IMR-90 (cell line): ENCODE data around the gene CD79A. TPM values are rescaled to one million over a fixed set of nuclear protein-coding genes. Genes with fewer than 3 reads are reported as not detected.

Experiments used
- ATAC-seq: fragments of 200-7000 bp; cut with Tn5 transposase; 2 replicates; pipeline ENCODE4 v1.9.1; 2020; ENCODE audit warnings: low read depth, mild to moderate bottlenecking, moderate library complexity
- BruUV-seq: library from RNA; stranded (reverse); fragments of 400-500 nt; replicated peaks from 2 replicates; lab custom pipeline; 2021; lab: Mats Ljungman, UMichigan
- CTCF ChIA-PET: fragments of 300-600 bp; formaldehyde crosslinking; extraction: SDS; loops from one replicate; lab custom pipeline; 2021; ENCODE audit warnings: antibody characterized with exemption; lab: Yijun Ruan, JAX
- POLR2A ChIA-PET: fragments of 300-600 bp; sonication (Branson Sonifier 250); formaldehyde crosslinking; loops from one replicate; lab custom pipeline; 2022; ENCODE audit warnings: antibody characterized with exemption; ENCODE audit not compliant: unreplicated experiment; lab: Charles Lee
- DNase-seq: peaks from one replicate; pipeline ENCODE4 v3.0.0; 2013
- H2AFZ ChIP-seq: replicated peaks from 2 replicates; pipeline ENCODE3; 2013; ENCODE audit warnings: low read length, mild to moderate bottlenecking; ENCODE audit not compliant: poor library complexity
- H2AK5ac ChIP-seq: 2 replicates; pipeline ENCODE4 v1.6.1; 2013; ENCODE audit warnings: low read depth, low read length, inconsistent platforms
- H2AK9ac ChIP-seq: replicated peaks from 2 replicates; pipeline ENCODE3; 2013; ENCODE audit warnings: mild to moderate bottlenecking, low read depth, low read length, moderate library complexity; ENCODE audit not compliant: poor library complexity
- H2BK120ac ChIP-seq: 2 replicates; pipeline ENCODE4 v1.6.1; 2013; ENCODE audit warnings: low read depth, low read length, inconsistent platforms
- H2BK15ac ChIP-seq: 3 replicates; pipeline ENCODE4 v1.6.1; 2013; ENCODE audit warnings: low read depth, low read length, inconsistent platforms
- H2BK20ac ChIP-seq: 2 replicates; pipeline ENCODE4 v1.6.1; 2013; ENCODE audit warnings: low read depth, mild to moderate bottlenecking, inconsistent platforms, low read length, moderate library complexity
- H2BK5ac ChIP-seq: 2 replicates; pipeline ENCODE4 v1.6.1; 2013; ENCODE audit warnings: mild to moderate bottlenecking, low read depth, low read length, inconsistent platforms; ENCODE audit not compliant: poor library complexity, severe bottlenecking
- H3K14ac ChIP-seq: replicated peaks from 2 replicates; pipeline ENCODE4 v1.6.1; 2013; ENCODE audit warnings: low read depth, low read length, inconsistent platforms
- H3K18ac ChIP-seq: 2 replicates; pipeline ENCODE4 v1.6.1; 2013; ENCODE audit warnings: low read depth, low read length, control low read depth
- H3K23ac ChIP-seq: 2 replicates; pipeline ENCODE4 v1.6.1; 2013; ENCODE audit warnings: low read depth, low read length, inconsistent platforms
- H3K27ac ChIP-seq: 2 replicates; pipeline ENCODE4 v1.5.1; 2013; ENCODE audit warnings: mild to moderate bottlenecking, control low read depth, low read length; ENCODE audit not compliant: insufficient read depth
- H3K27me3 ChIP-seq: 2 replicates; pipeline ENCODE4 v1.6.1; 2013; ENCODE audit warnings: low read length; ENCODE audit not compliant: control insufficient read depth, insufficient read depth
- H3K36me3 ChIP-seq: 2 replicates; pipeline ENCODE4 v1.6.1; 2013; ENCODE audit warnings: low read length, mixed read lengths; ENCODE audit not compliant: control insufficient read depth, insufficient read depth
- H3K4ac ChIP-seq: 2 replicates; pipeline ENCODE4 v1.6.1; 2013; ENCODE audit warnings: low read depth, low read length, inconsistent platforms
- H3K4me1 ChIP-seq: 2 replicates; pipeline ENCODE4 v1.6.1; 2013; ENCODE audit warnings: low read length, mixed read lengths; ENCODE audit not compliant: control insufficient read depth, insufficient read depth
- H3K4me2 ChIP-seq: 2 replicates; pipeline ENCODE4 v1.6.1; 2013; ENCODE audit warnings: low read depth, mild to moderate bottlenecking, control low read depth, low read length, moderate library complexity
- H3K4me3 ChIP-seq: 2 replicates; pipeline ENCODE4 v1.5.1; 2013; ENCODE audit warnings: low read depth, mild to moderate bottlenecking, control low read depth, low read length, moderate library complexity; ENCODE audit not compliant: insufficient read depth
- H3K56ac ChIP-seq: 2 replicates; pipeline ENCODE4 v1.6.1; 2013; ENCODE audit warnings: low read length, inconsistent platforms; ENCODE audit not compliant: insufficient read depth; ENCODE audit errors: extremely low read depth
- H3K79me1 ChIP-seq, 2 experiments: 2 replicates each; pipeline ENCODE4 v1.6.1; 2013; ENCODE audit warnings: low read length in 2 of 2, inconsistent platforms in 1 of 2, low read depth in 1 of 2
- H3K9ac ChIP-seq: 2 replicates; pipeline ENCODE4 v1.6.1; 2013; ENCODE audit warnings: low read depth, low read length, control low read depth
- H3K9me1 ChIP-seq: 2 replicates; pipeline ENCODE4 v1.6.1; 2013; ENCODE audit warnings: low read length, inconsistent platforms; ENCODE audit not compliant: insufficient read depth
- H3K9me3 ChIP-seq: 2 replicates; pipeline ENCODE4 v1.6.1; 2013; ENCODE audit warnings: low read length; ENCODE audit not compliant: control insufficient read depth, insufficient read depth
- H4K20me1 ChIP-seq: 2 replicates; pipeline ENCODE4 v1.6.1; 2013; ENCODE audit warnings: low read length, inconsistent platforms; ENCODE audit not compliant: insufficient read depth
- H4K5ac ChIP-seq: 2 replicates; pipeline ENCODE4 v1.6.1; 2013; ENCODE audit warnings: mild to moderate bottlenecking, low read depth, low read length, control low read depth
- H4K8ac ChIP-seq, 2 experiments: 2 replicates each; pipeline ENCODE4 v1.6.1; 2013; ENCODE audit warnings: low read depth in 2 of 2, low read length in 2 of 2, control low read depth in 1 of 2, inconsistent platforms in 1 of 2
- H4K91ac ChIP-seq: 2 replicates; pipeline ENCODE4 v1.6.1; 2013; ENCODE audit warnings: low read depth, low read length, inconsistent platforms; ENCODE audit not compliant: insufficient read depth
- BHLHE40 ChIP-seq: fragments of 150-350 bp; IDR thresholded peaks from 2 replicates; pipeline ENCODE4 v1.6.1; 2016; ENCODE audit warnings: mild to moderate bottlenecking, low read depth, low read length
- FOS ChIP-seq: fragments of 150-350 bp; IDR thresholded peaks from 2 replicates; pipeline ENCODE4 v1.6.1; 2016; ENCODE audit warnings: low read depth, low read length
- MAFK ChIP-seq: IDR thresholded peaks from 2 replicates; pipeline ENCODE4 v1.6.1; 2012; ENCODE audit warnings: low read depth, low read length, improper control_type of control experiment
- MXI1 ChIP-seq: IDR thresholded peaks from 2 replicates; pipeline ENCODE4 v1.6.1; 2012; ENCODE audit warnings: low read depth, mild to moderate bottlenecking, low read length, moderate library complexity, borderline replicate concordance
- POLR2A ChIP-seq: IDR thresholded peaks from 2 replicates; pipeline ENCODE4 v1.6.1; 2012; ENCODE audit warnings: mild to moderate bottlenecking, low read depth, low read length
- RAD21 ChIP-seq: IDR thresholded peaks from 2 replicates; pipeline ENCODE4 v1.6.1; 2012; ENCODE audit warnings: low read length, improper control_type of control experiment
- USF2 ChIP-seq: fragments of 150-350 bp; IDR thresholded peaks from 2 replicates; pipeline ENCODE4 v1.6.1; 2017; ENCODE audit warnings: mild to moderate bottlenecking, antibody characterized with exemption, low read length, low read depth
- WGBS, 2 experiments: methylation state at CpG; one replicate each; pipeline versions ENCODE4 v1.1.5 to v1.1.7; 2013; ENCODE audit warnings: missing lambda C conversion rate in 2 of 2; ENCODE audit not compliant: insufficient read length in 1 of 2; ENCODE audit errors: extremely low coverage in 2 of 2; 5-methylcytosine and 5-hydroxymethylcytosine counted together
- dilution Hi-C: fragments of 300-500 bp; cut with HindIII; formaldehyde crosslinking; loops from one replicate; pipeline ENCODE4 v1.14.3; 2018; ENCODE audit warnings: low sequenced_read_pairs; ENCODE audit not compliant: unreplicated experiment
- in situ Hi-C: fragments of 300-500 bp; cut with MboI; formaldehyde crosslinking; loops from 3 replicates; pipeline ENCODE4 v1.14.3; 2019; ENCODE audit warnings: low sequenced_read_pairs, inconsistent platforms, mixed read lengths
- intact Hi-C: fragments of 100-400 bp; cut with micrococcal nuclease; formaldehyde crosslinking; loops from 2 replicates; pipeline ENCODE4 v1.10.0; 2022
- polyA plus RNA-seq, 3 experiments: library from polyadenylated mRNA; depleted of rRNA; stranded (reverse); fragments of >200 nt; gene quantifications; 2 replicates each; pipeline ENCODE4 v1.2.3, GENCODE V29; 2012; ENCODE audit warnings: low replicate concordance in 1 of 3
- total RNA-seq: library from RNA; depleted of rRNA; stranded (reverse); fragments of >200 nt; gene quantifications from 2 replicates; pipeline ENCODE4 v1.2.3, GENCODE V29; 2012
- TF ChIP-seq, protein P1 (sequence below): conservative IDR thresholded peaks from 2 replicates; pipeline ENCODE4 v1.5.1; 2012; ENCODE audit warnings: mild to moderate bottlenecking, low read depth, low read length, improper control_type of control experiment

The CD79A gene
- total and polyA plus RNA-seq, 2 of the 4 experiments (the other 2 are of a cell fraction), result 0.19 TPM; not detected in 1

GRCh38 chr19:41910992-41911888, 34.2 kb downstream of the CD79A start:
- no peak overlapping the region for H2BK20ac ChIP-seq
- in situ Hi-C loops, result no loop called here
- H3K9me1 ChIP-seq, result no peaks in the 10 kb centered on the region; the same call in 1 of the 2 replicates
- H3K36me3 ChIP-seq, result peaks cover 9% of the 10 kb centered on the region
- H3K9ac ChIP-seq, result no peak overlapping the region
- H4K5ac ChIP-seq, result no peak overlapping the region
- H3K23ac ChIP-seq, result no peak overlapping the region
- H3K4me1 ChIP-seq, result 0 out of 2 replicates have a peak, but pooled peaks cover 2% of the 10 kb centered on the region
- H3K27me3 ChIP-seq, result peaks cover 48% of the 10 kb centered on the region
- intact Hi-C loops, result no loop called here
- CTCF ChIA-PET, result no interaction called here
- TF ChIP-seq MAFK (no peak), POLR2A (no peak), USF2 (no peak), RAD21 (no peak), FOS (no peak), MXI1 (no peak), BHLHE40 (no peak)
- TF ChIP-seq, protein P1, sequence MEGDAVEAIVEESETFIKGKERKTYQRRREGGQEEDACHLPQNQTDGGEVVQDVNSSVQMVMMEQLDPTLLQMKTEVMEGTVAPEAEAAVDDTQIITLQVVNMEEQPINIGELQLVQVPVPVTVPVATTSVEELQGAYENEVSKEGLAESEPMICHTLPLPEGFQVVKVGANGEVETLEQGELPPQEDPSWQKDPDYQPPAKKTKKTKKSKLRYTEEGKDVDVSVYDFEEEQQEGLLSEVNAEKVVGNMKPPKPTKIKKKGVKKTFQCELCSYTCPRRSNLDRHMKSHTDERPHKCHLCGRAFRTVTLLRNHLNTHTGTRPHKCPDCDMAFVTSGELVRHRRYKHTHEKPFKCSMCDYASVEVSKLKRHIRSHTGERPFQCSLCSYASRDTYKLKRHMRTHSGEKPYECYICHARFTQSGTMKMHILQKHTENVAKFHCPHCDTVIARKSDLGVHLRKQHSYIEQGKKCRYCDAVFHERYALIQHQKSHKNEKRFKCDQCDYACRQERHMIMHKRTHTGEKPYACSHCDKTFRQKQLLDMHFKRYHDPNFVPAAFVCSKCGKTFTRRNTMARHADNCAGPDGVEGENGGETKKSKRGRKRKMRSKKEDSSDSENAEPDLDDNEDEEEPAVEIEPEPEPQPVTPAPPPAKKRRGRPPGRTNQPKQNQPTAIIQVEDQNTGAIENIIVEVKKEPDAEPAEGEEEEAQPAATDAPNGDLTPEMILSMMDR, result no peak
- H3K4ac ChIP-seq, result no peak overlapping the region
- no peak overlapping the region for H2BK15ac ChIP-seq
- H2BK120ac ChIP-seq, result no peak overlapping the region
- H3K56ac ChIP-seq, result no peak overlapping the region
- DNase-seq (no peak), ATAC-seq (no peak)
- H2AK5ac ChIP-seq, result no peak overlapping the region
- dilution Hi-C loops, result no loop called here
- H2BK5ac ChIP-seq, result no peak overlapping the region
- WGBS, 2 experiments, result 73% methylated on average over 2 of the region's 13 CpGs; no CpG with 5 or more reads in 1 of the 2 experiments
- H3K9me3 ChIP-seq, result no peaks in the 10 kb centered on the region
- H3K14ac ChIP-seq, result no peak overlapping the region
- no peak overlapping the region for H3K18ac ChIP-seq
- H3K79me1 ChIP-seq, result no peaks in the 10 kb centered on the region
- POLR2A ChIA-PET, result no interaction called here
- H4K20me1 ChIP-seq, result peaks cover 28% of the 10 kb centered on the region
- no peak overlapping the region for H3K27ac ChIP-seq
- BruUV-seq, result no TSS peak
- no peak overlapping the region for H4K91ac ChIP-seq
- no peak overlapping the region for H4K8ac ChIP-seq
- no peak overlapping the region for H2AK9ac ChIP-seq
- H3K4me2 ChIP-seq, result no peak overlapping the region
- no peak overlapping the region for H3K4me3 ChIP-seq
- no peak overlapping the region for H2AFZ ChIP-seq
